H1 (cell line): ENCODE results near the gene DVL2. TPM values are rescaled to one million over a fixed set of nuclear protein-coding genes. Genes with fewer than 3 reads are reported as not detected.

Experiments used
- CTCF ChIA-PET: fragments of 300-600 bp; sonication (Branson Sonifier 250); formaldehyde crosslinking; loops from one replicate; lab custom pipeline; 2021; ENCODE audit not compliant: partially characterized antibody; lab: Charles Lee
- POLR2A ChIA-PET: fragments of 300-600 bp; sonication (Branson Sonifier 250); formaldehyde crosslinking; loops from one replicate; lab custom pipeline; 2021; ENCODE audit warnings: inconsistent platforms; ENCODE audit not compliant: partially characterized antibody; lab: Charles Lee
- DNase-seq, 2 experiments: peaks; one replicate each; pipeline versions ENCODE4 v3.0.0 to v3.0.0-alpha.2; 2010 to 2022; ENCODE audit warnings: low spot score in 2 of 2, low read depth in 1 of 2, mixed read lengths in 1 of 2
- FAIRE-seq: peaks from 2 replicates; lab custom pipeline; 2011; peaks lifted over from hg19 to GRCh38; lab: Jason Lieb, UNC
- H2AFZ ChIP-seq: 2 replicates; pipeline ENCODE4 v1.8.1; 2012; ENCODE audit warnings: low read length, inconsistent platforms
- H2AK5ac ChIP-seq: 2 replicates; pipeline ENCODE4 v1.6.1; 2013; ENCODE audit warnings: low read depth, low read length
- H2BK120ac ChIP-seq: replicated peaks from 2 replicates; pipeline ENCODE3; 2013; ENCODE audit warnings: low read depth, low read length, inconsistent platforms
- H2BK12ac ChIP-seq: 2 replicates; pipeline ENCODE4 v1.6.1; 2013; ENCODE audit warnings: low read depth, low read length
- H2BK15ac ChIP-seq: 2 replicates; pipeline ENCODE4 v1.6.1; 2013; ENCODE audit warnings: low read length
- H2BK20ac ChIP-seq: 2 replicates; pipeline ENCODE4 v1.6.1; 2013; ENCODE audit warnings: low read length
- H2BK5ac ChIP-seq: 2 replicates; pipeline ENCODE4 v1.6.1; 2013; ENCODE audit warnings: low read depth, low read length
- H3K14ac ChIP-seq: 2 replicates; pipeline ENCODE4 v1.6.1; 2013; ENCODE audit warnings: inconsistent platforms; ENCODE audit not compliant: insufficient read length
- H3K18ac ChIP-seq: 2 replicates; pipeline ENCODE4 v1.6.1; 2013; ENCODE audit warnings: low read length; ENCODE audit errors: extremely low read depth
- H3K23ac ChIP-seq: 2 replicates; pipeline ENCODE4 v1.6.1; 2013; ENCODE audit warnings: inconsistent platforms; ENCODE audit not compliant: insufficient read length
- H3K23me2 ChIP-seq: 2 replicates; pipeline ENCODE4 v1.6.1; 2013; ENCODE audit warnings: low read depth, low read length
- H3K27ac ChIP-seq: 2 replicates; pipeline ENCODE4 v1.6.1; 2011; ENCODE audit warnings: low read depth, low read length, inconsistent platforms
- H3K27me3 ChIP-seq, 4 experiments: replicated peaks in 1 of 4; 1 replicate in 1 of 4; 2 replicates in 3 of 4; pipeline versions ENCODE4 v1.6.1 to v1.8.1; 2011 to 2013; ENCODE audit warnings: low read length in 3 of 4, mild to moderate bottlenecking in 3 of 4, inconsistent platforms in 2 of 4, mixed read lengths in 2 of 4, moderate library complexity in 1 of 4; ENCODE audit not compliant: control insufficient read depth in 3 of 4, insufficient read depth in 3 of 4; ENCODE audit errors: extremely low read depth in 1 of 4
- H3K36me3 ChIP-seq, 4 experiments: 2 replicates each; pipeline versions ENCODE4 v1.6.1 to v1.8.1; 2011 to 2013; ENCODE audit warnings: mild to moderate bottlenecking in 4 of 4, low read length in 3 of 4, moderate library complexity in 2 of 4, control low read depth in 1 of 4, inconsistent platforms in 1 of 4; ENCODE audit not compliant: insufficient read depth in 4 of 4, control insufficient read depth in 2 of 4
- H3K4ac ChIP-seq: replicated peaks from 2 replicates; pipeline ENCODE3; 2013; ENCODE audit warnings: low read length, low read depth, mixed read lengths, inconsistent platforms; ENCODE audit not compliant: insufficient read length
- H3K4me1 ChIP-seq, 4 experiments: replicated peaks in 1 of 4; 1 replicate in 1 of 4; 2 replicates in 3 of 4; pipeline versions ENCODE4 v1.6.1 to v1.8.1; 2011 to 2013; ENCODE audit warnings: low read length in 3 of 4, inconsistent platforms in 2 of 4, mixed read lengths in 1 of 4; ENCODE audit not compliant: insufficient read depth in 4 of 4, control insufficient read depth in 3 of 4
- H3K4me2 ChIP-seq, 2 experiments: 2 replicates each; pipeline versions ENCODE4 v1.6.1 to v1.8.1; 2011 to 2013; ENCODE audit warnings: low read depth in 2 of 2, low read length in 2 of 2, control low read depth in 1 of 2, inconsistent platforms in 1 of 2, mild to moderate bottlenecking in 1 of 2; ENCODE audit not compliant: insufficient read depth in 1 of 2
- H3K4me3 ChIP-seq, 4 experiments: fragments of 200-600, 300-600 bp in 1 of 4; sonication (generic), shearing (Covaris generic), sonication (Bioruptor Twin) in 1 of 4; 2 replicates each; pipeline versions ENCODE4 v1.5.1 to v1.8.1; 2011 to 2016; ENCODE audit warnings: low read length in 4 of 4, low read depth in 3 of 4, control low read depth in 2 of 4, inconsistent platforms in 2 of 4, mild to moderate bottlenecking in 2 of 4, mixed read lengths in 1 of 4, moderate library complexity in 1 of 4; ENCODE audit not compliant: insufficient read depth in 2 of 4; ENCODE audit errors: extremely low read depth in 1 of 4
- H3K56ac ChIP-seq: replicated peaks from 2 replicates; pipeline ENCODE3; 2013; ENCODE audit warnings: low read depth, mild to moderate bottlenecking, mixed read lengths, low read length, inconsistent platforms; ENCODE audit not compliant: insufficient read length
- H3K79me1 ChIP-seq: 2 replicates; pipeline ENCODE4 v1.6.1; 2013; ENCODE audit warnings: low read depth, low read length, control low read depth
- H3K79me2 ChIP-seq, 2 experiments: 2 replicates each; pipeline versions ENCODE4 v1.6.1 to v1.8.1; 2012 to 2013; ENCODE audit warnings: low read length in 2 of 2, mild to moderate bottlenecking in 2 of 2, inconsistent platforms in 1 of 2; ENCODE audit not compliant: insufficient read depth in 2 of 2, control insufficient read depth in 1 of 2
- H3K9ac ChIP-seq, 4 experiments: replicated peaks in 1 of 4; 1 replicate in 1 of 4; 2 replicates in 3 of 4; pipeline versions ENCODE4 v1.6.1 to v1.8.1; 2011 to 2013; ENCODE audit warnings: low read depth in 3 of 4, low read length in 3 of 4, control low read depth in 2 of 4, mild to moderate bottlenecking in 2 of 4, moderate library complexity in 2 of 4, inconsistent platforms in 1 of 4; ENCODE audit errors: extremely low read depth in 1 of 4
- H3K9me3 ChIP-seq, 2 experiments: 2 replicates each; pipeline versions ENCODE4 v1.6.1 to v1.8.1; 2012 to 2013; ENCODE audit warnings: mild to moderate bottlenecking in 2 of 2, moderate library complexity in 2 of 2, control low read depth in 1 of 2, inconsistent platforms in 1 of 2, low read depth in 1 of 2, low read length in 1 of 2, mixed read lengths in 1 of 2; ENCODE audit not compliant: insufficient read depth in 2 of 2
- H4K20me1 ChIP-seq, 2 experiments: replicated peaks in 1 of 2; 2 replicates each; pipeline versions ENCODE3 to v1.8.1; 2011 to 2013; ENCODE audit warnings: inconsistent platforms in 2 of 2, low read length in 2 of 2, mild to moderate bottlenecking in 1 of 2; ENCODE audit not compliant: insufficient read depth in 2 of 2, control insufficient read depth in 1 of 2
- H4K5ac ChIP-seq: 2 replicates; pipeline ENCODE4 v1.6.1; 2013; ENCODE audit warnings: low read length, low read depth, mixed read lengths, inconsistent platforms; ENCODE audit not compliant: insufficient read length
- H4K8ac ChIP-seq: 2 replicates; pipeline ENCODE4 v1.8.0; 2013; ENCODE audit warnings: mild to moderate bottlenecking, moderate library complexity, low read length, inconsistent platforms; ENCODE audit not compliant: insufficient read depth; ENCODE audit errors: extremely low read depth
- H4K91ac ChIP-seq: replicated peaks from 2 replicates; pipeline ENCODE3; 2013; ENCODE audit warnings: low read length, mixed read lengths, inconsistent platforms; ENCODE audit not compliant: insufficient read length
- ATF3 ChIP-seq: IDR thresholded peaks from 2 replicates; pipeline ENCODE4 v1.6.1; 2011; ENCODE audit warnings: low read depth, mild to moderate bottlenecking, low read length; ENCODE audit not compliant: insufficient read depth
- BCL11A ChIP-seq, 2 experiments: IDR thresholded peaks; one replicate each; pipeline ENCODE4 v1.6.1; 2011; ENCODE audit warnings: low read depth in 2 of 2, low read length in 2 of 2, mild to moderate bottlenecking in 2 of 2
- CHD2 ChIP-seq: IDR thresholded peaks from 2 replicates; pipeline ENCODE4 v1.6.1; 2012; ENCODE audit warnings: low read length, improper control_type of control experiment
- GABPA ChIP-seq: IDR thresholded peaks from 2 replicates; pipeline ENCODE4 v1.6.1; 2011; ENCODE audit warnings: mild to moderate bottlenecking, low read length, moderate library complexity, borderline replicate concordance; ENCODE audit not compliant: insufficient read depth
- MAX ChIP-seq: IDR thresholded peaks from 2 replicates; pipeline ENCODE4 v1.6.1; 2012; ENCODE audit warnings: inconsistent platforms
- PHF8 ChIP-seq: fragments of 200-600 bp; sonication (generic); conservative IDR thresholded peaks from 2 replicates; pipeline ENCODE4 v1.7.1; 2012; ENCODE audit warnings: low read depth, mild to moderate bottlenecking, inconsistent platforms, low read length, moderate library complexity
- POLR2AphosphoS5 ChIP-seq: IDR thresholded peaks from 2 replicates; pipeline ENCODE4 v1.6.1; 2011; ENCODE audit warnings: low read depth, low read length
- RBBP5 ChIP-seq: IDR thresholded peaks from 2 replicates; pipeline ENCODE4 v1.7.1; 2012; ENCODE audit warnings: low read depth, mild to moderate bottlenecking, inconsistent platforms, low read length, moderate library complexity, borderline replicate concordance
- SP2 ChIP-seq: IDR thresholded peaks from 2 replicates; pipeline ENCODE4 v1.6.1; 2012; ENCODE audit warnings: mild to moderate bottlenecking, low read length, inconsistent platforms
- SRF ChIP-seq: IDR thresholded peaks from 2 replicates; pipeline ENCODE4 v1.6.1; 2011; ENCODE audit warnings: mild to moderate bottlenecking, low read depth, low read length, moderate library complexity
- TAF1 ChIP-seq: IDR thresholded peaks from 2 replicates; pipeline ENCODE4 v1.6.1; 2011; ENCODE audit warnings: mild to moderate bottlenecking, low read depth, low read length
- TEAD4 ChIP-seq: IDR thresholded peaks from 2 replicates; pipeline ENCODE4 v1.6.1; 2012; ENCODE audit warnings: low read depth, low read length, inconsistent platforms, mixed read lengths
- WGBS, 2 experiments: shearing (Covaris generic) in 1 of 2; methylation state at CpG; one replicate each; pipeline versions ENCODE4 v1.1.6 to v1.1.7; 2013 to 2015; ENCODE audit warnings: low lambda C conversion rate in 2 of 2, mixed read lengths in 2 of 2, inconsistent platforms in 1 of 2, low coverage in 1 of 2, missing lambda C conversion rate in 1 of 2; ENCODE audit not compliant: insufficient replicate concordance in 2 of 2, insufficient coverage in 1 of 2, insufficient read length in 1 of 2; ENCODE audit errors: extremely low coverage in 1 of 2, missing lambda C conversion rate in 1 of 2; 5-methylcytosine and 5-hydroxymethylcytosine counted together
- polyA plus RNA-seq, 7 experiments: library from polyadenylated mRNA; depleted of rRNA in 3 of 7; stranded (reverse) in 5 of 7; unstranded in 2 of 7; fragments of >200 nt in 5 of 7; fragments of 200-250 nt in 2 of 7; gene quantifications; 1 replicate in 5 of 7; 2 replicates in 1 of 7; 4 replicates in 1 of 7; pipeline versions ENCODE4 v1.2.1 to v1.2.3, GENCODE V29; 2011 to 2013; ENCODE audit warnings: missing spikeins in 2 of 7, mixed read lengths in 2 of 7
- total RNA-seq: library from RNA; stranded (reverse); fragmentation: NEBNext Ultra II Directional; extraction: Animal tissue kit (Norgen Biotek cat#: 25700); gene quantifications from 2 replicates; pipeline ENCODE4 v1.2.1, GENCODE V29; 2021

DVL2 gene
- total and polyA plus RNA-seq, 2 of the 8 experiments (the other 6 are each of a cell fraction or from before 2014, with no cell fraction given), result 19.0 to 59.6 TPM

GRCh38 chr17:7190276-7190917 is 43.9 kb downstream of the DVL2 start:
- H3K79me1 ChIP-seq, result no peaks in the 10 kb centered on the region
- POLR2A ChIA-PET, result interaction anchor here (1.1 to 1.2 kb wide), 4 partner anchors 12 to 30 kb away, joined by 3 to 7 read pairs (median 4); no protein-coding TSS in a partner anchor
- H3K14ac ChIP-seq, result no peak overlapping the region
- H3K36me3 ChIP-seq, result peaks cover 11 to 22% (median 13%) of the 10 kb centered on the region in 4 experiments; a peak in 6 of 8 replicates
- no peak overlapping the region for H3K4me2 ChIP-seq
- H3K4me1 ChIP-seq, result no peaks in the 10 kb centered on the region
- H3K23ac ChIP-seq, result no peak overlapping the region
- H2BK15ac ChIP-seq, result no peak overlapping the region
- no peak overlapping the region for H2AFZ ChIP-seq
- no peak overlapping the region for H3K18ac ChIP-seq
- CTCF ChIA-PET, result interaction anchor here (0.6 to 1.5 kb wide), 4 partner anchors 17 to 478 kb away, joined by 3 to 4 read pairs (median 3); no protein-coding TSS in a partner anchor
- H2AK5ac ChIP-seq, result no peak overlapping the region
- no peak overlapping the region for H3K27ac ChIP-seq
- H3K23me2 ChIP-seq, result no peaks in the 10 kb centered on the region
- no peak overlapping the region for H2BK120ac ChIP-seq
- no peaks in the 10 kb centered on the region for H3K79me2 ChIP-seq
- FAIRE-seq (no peak), DNase-seq (no peak)
- no peak overlapping the region for H4K5ac ChIP-seq
- no peak overlapping the region for H3K4ac ChIP-seq
- no peak overlapping the region for H2BK20ac ChIP-seq
- H2BK5ac ChIP-seq, result no peak overlapping the region
- H2BK12ac ChIP-seq, result no peak overlapping the region
- H3K4me3 ChIP-seq, result no peak overlapping the region
- H3K9ac ChIP-seq, result no peak overlapping the region
- no peak overlapping the region for H3K56ac ChIP-seq
- no peak overlapping the region for H4K8ac ChIP-seq
- 88% methylated on average over 13 of the region's 14 CpGs; no CpG with 5 or more reads in 1 of the 2 experiments for WGBS, 2 experiments
- H3K9me3 ChIP-seq, result no peaks in the 10 kb centered on the region
- no peak overlapping the region for H4K91ac ChIP-seq
- peaks cover 5 to 14% of the 10 kb centered on the region in 2 experiments for H4K20me1 ChIP-seq
- H3K27me3 ChIP-seq, result no peaks in the 10 kb centered on the region
- TF ChIP-seq PHF8 (no peak), GABPA (no peak), TEAD4 (no peak), TAF1 (no peak), SRF (no peak), MAX (no peak), BCL11A (IDR thresholded peaks at IDR 0.05; ENCODE audit: low read depth in 2 of 2, low read length in 2 of 2) (no peak), POLR2AphosphoS5 (no peak), CHD2 (no peak), RBBP5 (no peak), SP2 (no peak), ATF3 (no peak)
